ENCODE data around the gene ACVR2B.

The ACVR2B gene

GRCh38 chr3:38458796-38459498 lies 5.3 kb downstream of the ACVR2B start:
- TF ChIP-seq REST (IDR thresholded peaks at IDR 0.05; ENCODE audit: insufficient read depth in 1 of 2, low read depth in 2 of 2, low read length in 2 of 2) = no peak
- no peak for TF ChIP-seq SIN3A (IDR thresholded peaks at IDR 0.05; ENCODE audit: borderline replicate concordance, insufficient read depth, low read length)
- no peak for TF ChIP-seq FOXP2 (optimal IDR thresholded peaks at IDR 0.05; ENCODE audit: borderline replicate concordance, extremely low read depth, extremely low read length, insufficient read depth)
- no peak for TF ChIP-seq POLR2AphosphoS5 (IDR thresholded peaks at IDR 0.05; ENCODE audit: low read depth, low read length)

- no peak for TF ChIP-seq TAF1 (IDR thresholded peaks at IDR 0.05; ENCODE audit: borderline replicate concordance, insufficient read depth, low read length)
These were observed 5.9 kb downstream of the ACVR2B start for GRCh38 chr3:38459499-38460048.

- TF ChIP-seq SIN3A (IDR thresholded peaks at IDR 0.05; ENCODE audit: borderline replicate concordance, insufficient read depth, low read length) = no peak
- no peak for TF ChIP-seq TAF1 (IDR thresholded peaks at IDR 0.05; ENCODE audit: borderline replicate concordance, insufficient read depth, low read length)
- TF ChIP-seq REST (IDR thresholded peaks at IDR 0.05; ENCODE audit: insufficient read depth in 1 of 2, low read depth in 2 of 2, low read length in 2 of 2) = no peak
- no peak for TF ChIP-seq POLR2AphosphoS5 (IDR thresholded peaks at IDR 0.05; ENCODE audit: low read depth, low read length)
- TF ChIP-seq FOXP2 (optimal IDR thresholded peaks at IDR 0.05; ENCODE audit: borderline replicate concordance, extremely low read depth, extremely low read length, insufficient read depth) = no peak
These were observed 6.9 kb downstream of the ACVR2B start for GRCh38 chr3:38460377-38461270.

GRCh38 chr3:38465588-38466154 lies 12.0 kb downstream of the ACVR2B start:
- TF ChIP-seq SIN3A (IDR thresholded peaks at IDR 0.05; ENCODE audit: borderline replicate concordance, insufficient read depth, low read length) (no peak), POLR2AphosphoS5 (IDR thresholded peaks at IDR 0.05; ENCODE audit: low read depth, low read length) (no peak), FOXP2 (optimal IDR thresholded peaks at IDR 0.05; ENCODE audit: borderline replicate concordance, extremely low read depth, extremely low read length, insufficient read depth) (no peak), TAF1 (IDR thresholded peaks at IDR 0.05; ENCODE audit: borderline replicate concordance, insufficient read depth, low read length) (no peak), REST (IDR thresholded peaks at IDR 0.05; ENCODE audit: insufficient read depth in 1 of 2, low read depth in 2 of 2, low read length in 2 of 2) (no peak)

GRCh38 chr3:38468765-38469164 lies 15.1 kb downstream of the ACVR2B start:
- no peak for TF ChIP-seq TAF1 (IDR thresholded peaks at IDR 0.05; ENCODE audit: borderline replicate concordance, insufficient read depth, low read length)
- TF ChIP-seq SIN3A (IDR thresholded peaks at IDR 0.05; ENCODE audit: borderline replicate concordance, insufficient read depth, low read length) = no peak
- TF ChIP-seq FOXP2 (optimal IDR thresholded peaks at IDR 0.05; ENCODE audit: borderline replicate concordance, extremely low read depth, extremely low read length, insufficient read depth) = no peak
- TF ChIP-seq POLR2AphosphoS5 (IDR thresholded peaks at IDR 0.05; ENCODE audit: low read depth, low read length) = no peak
- no peak for TF ChIP-seq REST (IDR thresholded peaks at IDR 0.05; ENCODE audit: insufficient read depth in 1 of 2, low read depth in 2 of 2, low read length in 2 of 2)

Measured in PFSK-1 (cell line).